Breast epithelium (tissue), 3 donors: ENCODE results near the gene OXLD1.

Source experiments
- POLR2A ChIP-seq: fragments of 450-650 bp; IDR thresholded peaks from one replicate; pipeline ENCODE4 v1.6.1; 2016; ENCODE audit warnings: antibody characterized with exemption, mild to moderate bottlenecking, moderate library complexity
- POLR2AphosphoS5 ChIP-seq, 3 donors: sonication (generic); formaldehyde crosslinking; IDR thresholded peaks; one replicate each; pipeline ENCODE4 v1.6.1; 2017; ENCODE audit warnings: antibody characterized with exemption in 3 of 3

DNA sequence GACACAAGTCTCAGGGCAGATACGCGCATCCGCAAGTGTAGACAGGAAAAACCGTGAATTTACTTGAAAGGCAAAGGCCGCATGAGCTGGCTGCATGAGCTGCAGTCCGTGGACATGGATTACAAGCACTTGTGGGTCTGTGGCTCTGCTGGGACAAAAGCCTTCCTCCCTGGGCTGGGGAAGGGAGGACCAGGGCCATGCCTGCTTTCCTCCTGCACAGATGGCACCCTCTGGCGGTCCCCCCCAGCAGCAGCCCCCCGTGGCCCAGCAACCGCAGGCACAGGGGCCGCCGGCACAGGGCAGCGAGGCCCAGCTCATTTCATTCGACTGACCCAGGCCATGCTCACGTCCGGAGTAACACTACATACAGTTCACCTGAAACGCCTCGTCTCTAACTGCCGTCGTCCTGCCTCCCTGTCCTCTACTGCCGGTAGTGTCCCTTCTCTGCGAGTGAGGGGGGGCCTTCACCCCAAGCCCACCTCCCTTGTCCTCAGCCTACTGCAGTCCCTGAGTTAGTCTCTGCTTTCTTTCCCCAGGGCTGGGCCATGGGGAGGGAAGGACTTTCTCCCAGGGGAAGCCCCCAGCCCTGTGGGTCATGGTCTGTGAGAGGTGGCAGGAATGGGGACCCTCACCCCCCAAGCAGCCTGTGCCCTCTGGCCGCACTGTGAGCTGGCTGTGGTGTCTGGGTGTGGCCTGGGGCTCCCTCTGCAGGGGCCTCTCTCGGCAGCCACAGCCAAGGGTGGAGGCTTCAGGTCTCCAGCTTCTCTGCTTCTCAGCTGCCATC, 35.1 kb upstream of the OXLD1 start:
- TF ChIP-seq POLR2AphosphoS5 (IDR thresholded peaks at IDR 0.05) (no peak), POLR2A (no peak)
